Uterus (tissue), 2 donors: Measurements from ENCODE around the gene SRGAP1.
A peak's percentile ranks its signal among the peaks of the same experiment; 100 is the strongest.

Source experiments
- POLR2A ChIP-seq, 2 donors: fragments of 450-650 bp; IDR thresholded peaks; one replicate each; pipeline ENCODE4 v1.6.1; 2016; ENCODE audit warnings: antibody characterized with exemption in 2 of 2, mild to moderate bottlenecking in 1 of 2, moderate library complexity in 1 of 2
- TF ChIP-seq, protein P1 (sequence below), 4 experiments: fragments of 200-600 bp in 2 of 4; fragments of 450-650 bp in 2 of 4; sonication (generic) in 2 of 4; IDR thresholded peaks; one replicate each; pipeline ENCODE4 v1.5.1; 2016 to 2019; ENCODE audit warnings: antibody characterized with exemption in 4 of 4, mild to moderate bottlenecking in 2 of 4, moderate library complexity in 1 of 4

DNA sequence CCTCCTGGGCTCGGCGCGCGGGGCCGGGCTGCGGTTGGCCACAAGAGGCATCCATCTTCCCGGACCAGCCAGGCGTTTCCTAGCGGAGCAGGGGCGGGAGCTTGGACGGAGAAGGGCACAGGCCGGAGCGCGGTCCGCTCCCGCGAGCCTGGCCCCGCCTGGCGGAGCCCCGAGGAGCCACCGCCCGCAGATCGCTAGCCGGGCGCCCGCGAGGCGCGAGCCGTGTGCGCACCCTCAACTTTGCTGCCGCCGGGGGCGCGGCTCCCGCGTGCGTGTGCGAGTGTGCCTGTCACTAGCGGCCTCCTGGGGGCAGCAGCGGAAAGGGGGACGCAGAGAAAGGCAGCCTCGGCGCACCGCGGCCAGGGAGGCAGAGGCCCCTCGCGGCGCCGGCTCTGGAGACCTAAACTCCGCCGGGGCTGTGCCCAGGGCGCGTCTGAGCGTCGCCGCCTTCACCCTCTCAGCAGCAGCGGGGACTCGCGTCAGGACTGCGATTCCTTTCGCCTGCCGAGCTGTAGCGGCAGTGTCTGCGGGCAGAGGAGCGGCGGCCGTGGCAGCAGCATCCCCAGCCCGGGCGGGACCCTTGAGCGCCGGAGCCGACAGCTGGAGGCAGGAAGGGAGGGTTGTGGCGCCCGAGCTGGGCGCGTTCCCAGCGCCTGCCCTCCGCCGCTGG is 644 bp upstream of the SRGAP1 start:
- TF ChIP-seq, protein P1, sequence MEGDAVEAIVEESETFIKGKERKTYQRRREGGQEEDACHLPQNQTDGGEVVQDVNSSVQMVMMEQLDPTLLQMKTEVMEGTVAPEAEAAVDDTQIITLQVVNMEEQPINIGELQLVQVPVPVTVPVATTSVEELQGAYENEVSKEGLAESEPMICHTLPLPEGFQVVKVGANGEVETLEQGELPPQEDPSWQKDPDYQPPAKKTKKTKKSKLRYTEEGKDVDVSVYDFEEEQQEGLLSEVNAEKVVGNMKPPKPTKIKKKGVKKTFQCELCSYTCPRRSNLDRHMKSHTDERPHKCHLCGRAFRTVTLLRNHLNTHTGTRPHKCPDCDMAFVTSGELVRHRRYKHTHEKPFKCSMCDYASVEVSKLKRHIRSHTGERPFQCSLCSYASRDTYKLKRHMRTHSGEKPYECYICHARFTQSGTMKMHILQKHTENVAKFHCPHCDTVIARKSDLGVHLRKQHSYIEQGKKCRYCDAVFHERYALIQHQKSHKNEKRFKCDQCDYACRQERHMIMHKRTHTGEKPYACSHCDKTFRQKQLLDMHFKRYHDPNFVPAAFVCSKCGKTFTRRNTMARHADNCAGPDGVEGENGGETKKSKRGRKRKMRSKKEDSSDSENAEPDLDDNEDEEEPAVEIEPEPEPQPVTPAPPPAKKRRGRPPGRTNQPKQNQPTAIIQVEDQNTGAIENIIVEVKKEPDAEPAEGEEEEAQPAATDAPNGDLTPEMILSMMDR (IDR thresholded peaks at IDR 0.05) = peak; percentile 84 to 100 (median 96)
- TF ChIP-seq POLR2A (IDR thresholded peaks at IDR 0.05) = peak; percentile 42 to 79
